B cell (primary cell): ENCODE data around the gene IL1RAP. TPM values are rescaled to one million over a fixed set of nuclear protein-coding genes. Genes with fewer than 3 reads are reported as not detected.

ENCODE experiments used
- ATAC-seq: fragments of 200-7000 bp; cut with Tn5 transposase; one replicate; pipeline ENCODE4 v1.10.0; 2021; ENCODE audit warnings: low read depth, mild to moderate bottlenecking, moderate number of reproducible peaks, moderate library complexity
- CTCF ChIA-PET: fragments of 350-600 bp; sonication (Branson Sonifier 250); formaldehyde crosslinking; loops from one replicate; lab custom pipeline; 2021; ENCODE audit warnings: antibody characterized with exemption, inconsistent platforms; lab: Charles Lee
- POLR2A ChIA-PET: fragments of 350-600 bp; sonication (Branson Sonifier 250); formaldehyde crosslinking; loops from one replicate; lab custom pipeline; 2021; ENCODE audit warnings: antibody characterized with exemption; lab: Charles Lee
- DNase-seq: peaks from one replicate; pipeline ENCODE4 v3.0.0; 2013
- H2AFZ ChIP-seq: 2 replicates; pipeline ENCODE4 v1.6.1; 2012; ENCODE audit warnings: mild to moderate bottlenecking, low read depth, low read length; ENCODE audit not compliant: insufficient read depth, poor library complexity, severe bottlenecking
- H3K27ac ChIP-seq, 2 donors: 1 replicate in 1 of 2; 2 replicates in 1 of 2; pipeline ENCODE4 v1.5.1; 2012 to 2013; ENCODE audit warnings: low read length in 2 of 2, mild to moderate bottlenecking in 2 of 2, moderate library complexity in 1 of 2
- H3K27me3 ChIP-seq, 4 experiments: fragments of 200-600 bp in 1 of 4; sonication (generic) in 1 of 4; replicated peaks in 1 of 4; 1 replicate in 2 of 4; 2 replicates in 2 of 4; pipeline versions ENCODE4 v1.6.1 to v1.7.0; 2013 to 2016; ENCODE audit warnings: low read length in 3 of 4, mild to moderate bottlenecking in 2 of 4, mixed read lengths in 1 of 4, moderate library complexity in 1 of 4; ENCODE audit not compliant: insufficient read depth in 4 of 4, control insufficient read depth in 3 of 4; ENCODE audit errors: control extremely low read depth in 1 of 4
- H3K36me3 ChIP-seq, 2 experiments: replicated peaks in 1 of 2; 1 replicate in 1 of 2; 2 replicates in 1 of 2; pipeline versions ENCODE4 v1.6.1 to v1.7.1; 2013; ENCODE audit warnings: low read length in 1 of 2; ENCODE audit not compliant: insufficient read depth in 2 of 2, control insufficient read depth in 1 of 2; ENCODE audit errors: control extremely low read depth in 1 of 2, extremely low read depth in 1 of 2
- H3K4me1 ChIP-seq, 2 donors: fragments of 200-600 bp in 1 of 2; sonication (generic) in 1 of 2; 1 replicate in 1 of 2; 2 replicates in 1 of 2; pipeline versions ENCODE4 v1.5.1 to v1.6.1; 2013 to 2017; ENCODE audit warnings: low read length in 2 of 2; ENCODE audit not compliant: control insufficient read depth in 2 of 2, insufficient read depth in 2 of 2
- H3K4me2 ChIP-seq: replicated peaks from 2 replicates; pipeline ENCODE3; 2012; ENCODE audit warnings: mild to moderate bottlenecking, low read depth, low read length; ENCODE audit not compliant: poor library complexity, severe bottlenecking
- H3K4me3 ChIP-seq, 5 experiments: fragments of 200-600 bp in 1 of 5; sonication (generic) in 1 of 5; 1 replicate in 3 of 5; 2 replicates in 2 of 5; pipeline versions ENCODE4 v1.5.1 to v1.7.0; 2011 to 2016; ENCODE audit warnings: low read length in 4 of 5, mild to moderate bottlenecking in 4 of 5, low read depth in 2 of 5, control low read depth in 1 of 5, moderate library complexity in 1 of 5; ENCODE audit not compliant: insufficient read depth in 1 of 5; ENCODE audit errors: control extremely low read depth in 1 of 5, extremely low read depth in 1 of 5
- H3K79me2 ChIP-seq: fragments of 200-600 bp; sonication (generic); one replicate; pipeline ENCODE4 v1.6.0; 2016; ENCODE audit warnings: low read length; ENCODE audit not compliant: control insufficient read depth, insufficient read depth
- H3K9ac ChIP-seq: fragments of 200-600 bp; sonication (generic); 2 replicates; pipeline ENCODE4 v1.6.1; 2017; ENCODE audit warnings: mild to moderate bottlenecking, low read length, moderate library complexity
- H3K9me3 ChIP-seq, 3 donors: one replicate each; pipeline versions ENCODE4 v1.6.1 to v1.7.1; 2013; ENCODE audit warnings: low read length in 2 of 3; ENCODE audit not compliant: control insufficient read depth in 2 of 3, insufficient read depth in 1 of 3; ENCODE audit errors: control extremely low read depth in 1 of 3
- H4K20me1 ChIP-seq: 2 replicates; pipeline ENCODE4 v1.6.0; 2012; ENCODE audit warnings: mild to moderate bottlenecking, low read length; ENCODE audit not compliant: insufficient read depth, control insufficient read depth, poor library complexity, severe bottlenecking
- H3K27ac Mint-ChIP-seq: one replicate; pipeline ENCODE4 v1.8.0; 2021; ENCODE audit warnings: mixed read lengths
- H3K27me3 Mint-ChIP-seq: one replicate; pipeline ENCODE4 v1.8.0; 2021; ENCODE audit warnings: mixed read lengths
- H3K4me1 Mint-ChIP-seq: one replicate; pipeline ENCODE4 v1.8.0; 2021; ENCODE audit warnings: mixed read lengths
- H3K4me3 Mint-ChIP-seq: one replicate; pipeline ENCODE4 v1.8.0; 2021; ENCODE audit warnings: mixed read lengths
- H3K9me3 Mint-ChIP-seq: one replicate; pipeline ENCODE4 v1.8.0; 2022; ENCODE audit warnings: mixed read lengths; ENCODE audit not compliant: insufficient read depth
- CTCF ChIP-seq: fragments of 200-600 bp; IDR thresholded peaks from one replicate; pipeline ENCODE4 v1.8.0; 2022; ENCODE audit warnings: antibody characterized with exemption, mild to moderate bottlenecking
- EZH2 ChIP-seq: IDR thresholded peaks from 2 replicates; pipeline ENCODE4 v1.6.1; 2012; ENCODE audit warnings: borderline replicate concordance, low read depth, mild to moderate bottlenecking, moderate library complexity, low read length; ENCODE audit not compliant: insufficient read depth, poor library complexity, severe bottlenecking
- WGBS: methylation state at CpG from one replicate; pipeline ENCODE4 v1.1.5; 2013; ENCODE audit warnings: missing lambda C conversion rate; ENCODE audit not compliant: insufficient coverage; 5-methylcytosine and 5-hydroxymethylcytosine counted together
- intact Hi-C: fragments of 100-400 bp; cut with micrococcal nuclease; formaldehyde crosslinking; loops from one replicate; pipeline ENCODE4 v1.10.0; 2022
- polyA plus RNA-seq: library from polyadenylated mRNA; depleted of rRNA; stranded (reverse); fragments of >200 nt; gene quantifications from 2 replicates; pipeline ENCODE4 v1.2.3, GENCODE V29; 2012
- total RNA-seq, 2 donors: library from RNA; stranded (reverse); fragments of 120-200 nt in 1 of 2; gene quantifications; 1 replicate in 1 of 2; 2 replicates in 1 of 2; pipeline versions ENCODE4 v1.2.3 to v1.2.4, GENCODE V29; 2013 to 2022

Gene IL1RAP
- total and polyA plus RNA-seq, 2 donors (not counting 1 experiment from before 2014, with no cell fraction given): 2.3 to 11.5 TPM

- Histone ChIP-seq H3K4me3 (no peak overlapping the region), H3K27ac (no peak overlapping the region), H3K9ac (no peak overlapping the region), H3K4me2 (no peak overlapping the region), H3K79me2 (no peaks in the 10 kb centered on the region), H2AFZ (no peak overlapping the region), H3K27me3 (no peaks in the 10 kb centered on the region), H3K9me3 (peaks cover 0 to 4% (median 0%) of the 10 kb centered on the region in 3 donors), H3K36me3 (peaks cover 0 to 5% of the 10 kb centered on the region in 2 experiments), H4K20me1 (no peaks in the 10 kb centered on the region), H3K4me1 (no peaks in the 10 kb centered on the region)
- intact Hi-C loops: no loop called here
- ChIA-PET POLR2A (no interaction called here), CTCF (no interaction called here)
- DNase-seq (no peak), ATAC-seq (no peak)
- H3K4me1 Mint-ChIP-seq: no peaks in the 10 kb centered on the region
- no peaks in the 10 kb centered on the region for H3K27me3 Mint-ChIP-seq
- no peak overlapping the region for H3K27ac Mint-ChIP-seq
- TF ChIP-seq CTCF (no peak), EZH2 (no peak)
- no peak overlapping the region for H3K4me3 Mint-ChIP-seq
- H3K9me3 Mint-ChIP-seq: peaks cover 2% of the 10 kb centered on the region
These were observed 38.1 kb downstream of the IL1RAP start for GRCh38 chr3:190552021-190552420.

- peaks cover 2% of the 10 kb centered on the region for H3K9me3 Mint-ChIP-seq
- H3K36me3 ChIP-seq: peaks cover 0 to 5% of the 10 kb centered on the region in 2 experiments
- H3K79me2 ChIP-seq: no peaks in the 10 kb centered on the region
- DNase-seq: no peak
- H3K4me3 ChIP-seq: no peak overlapping the region
- ChIA-PET POLR2A (no interaction called here), CTCF (no interaction called here)
- intact Hi-C loops: no loop called here
- no peak overlapping the region for H3K4me3 Mint-ChIP-seq
- no peak overlapping the region for H3K9ac ChIP-seq
- H3K27ac ChIP-seq: no peak overlapping the region
- no peak overlapping the region for H3K27ac Mint-ChIP-seq
- no peak overlapping the region for H2AFZ ChIP-seq
- 89% methylated on average over 14 of the region's 16 CpGs for WGBS
- no peaks in the 10 kb centered on the region for H3K27me3 Mint-ChIP-seq
- H3K4me2 ChIP-seq: no peak overlapping the region
- TF ChIP-seq EZH2 (no peak), CTCF (no peak)
- no peaks in the 10 kb centered on the region for H3K4me1 ChIP-seq
- H3K4me1 Mint-ChIP-seq: no peaks in the 10 kb centered on the region
- no peak for ATAC-seq
- no peaks in the 10 kb centered on the region for H3K27me3 ChIP-seq
- H3K9me3 ChIP-seq: peaks cover 0 to 4% (median 0%) of the 10 kb centered on the region in 3 donors
- H4K20me1 ChIP-seq: no peaks in the 10 kb centered on the region
These were observed 39.3 kb downstream of the IL1RAP start for GRCh38 chr3:190552969-190553759.
